T-helper 2 cell treated with Interferon-gamma antibody and Interleukin-4, amounts not matched to agents 100 ng/mL and 5 ng/mL, for 36 hours (primary cell): ENCODE measurements around the gene MAB21L4. TPM values are rescaled to one million over a fixed set of nuclear protein-coding genes. Genes with fewer than 3 reads are reported as not detected.

Source experiments
- intact Hi-C: fragments of 100-400 bp; cut with micrococcal nuclease; formaldehyde crosslinking; loops from one replicate; pipeline ENCODE4 v1.15.1; 2023
- total RNA-seq: library from RNA; stranded (reverse); gene quantifications from 2 replicates; pipeline ENCODE4 v1.2.3, GENCODE V29; 2022

The MAB21L4 gene
- not detected in 2 replicates for total RNA-seq

- intact Hi-C loops = no loop called here
These were observed at the start of gene MAB21L4 for GRCh38 chr2:240895656-240896388. Gene MAB21L4, minus strand, starts transcription at chr2:240896156. Its CDS starts 159 bp downstream, at chr2:240895997.

GRCh38 chr2:240936106-240936505 is 40.1 kb upstream of the MAB21L4 start:
- intact Hi-C loops = no loop called here

- intact Hi-C loops = no loop called here
These were observed 39.3 kb upstream of the MAB21L4 start for GRCh38 chr2:240935103-240935876.

GRCh38 chr2:240934701-240935102 is 38.7 kb upstream of the MAB21L4 start:
- intact Hi-C loops = no loop called here

- intact Hi-C loops = no loop called here
These were observed 38.2 kb upstream of the MAB21L4 start for GRCh38 chr2:240933966-240934700.

GRCh38 chr2:240933048-240933965 is 37.4 kb upstream of the MAB21L4 start:
- intact Hi-C loops = no loop called here

GRCh38 chr2:240932724-240933047 is 36.7 kb upstream of the MAB21L4 start:
- intact Hi-C loops = no loop called here

GRCh38 chr2:240932001-240932723 is 36.2 kb upstream of the MAB21L4 start:
- intact Hi-C loops = no loop called here

GRCh38 chr2:240931319-240931949 is 35.5 kb upstream of the MAB21L4 start:
- intact Hi-C loops = no loop called here

GRCh38 chr2:240930631-240931318 is 34.8 kb upstream of the MAB21L4 start:
- intact Hi-C loops = no loop called here

GRCh38 chr2:240930096-240930630 is 34.2 kb upstream of the MAB21L4 start:
- intact Hi-C loops = no loop called here

GRCh38 chr2:240929364-240930095 is 33.6 kb upstream of the MAB21L4 start:
- intact Hi-C loops = no loop called here

- intact Hi-C loops = no loop called here
These were observed 32.8 kb upstream of the MAB21L4 start for GRCh38 chr2:240928476-240929363.

GRCh38 chr2:240927390-240927781 is 31.4 kb upstream of the MAB21L4 start:
- intact Hi-C loops = no loop called here

- intact Hi-C loops = no loop called here
These were observed 30.8 kb upstream of the MAB21L4 start for GRCh38 chr2:240926516-240927389.
